Astrocyte of the cerebellum (primary cell): ENCODE measurements around the gene FGF18.
"Not testable (repeated sequence)": the region's sequence is repeated elsewhere in the genome, so short reads cannot be mapped to it uniquely, and the experiment has no call there.

Experiments
- DNase-seq: peaks from one replicate; pipeline ENCODE4 v3.0.0-alpha.2; 2011; ENCODE audit warnings: low read depth
- H3K4me3 ChIP-seq: 2 replicates; pipeline ENCODE4 v1.5.1; 2011; ENCODE audit warnings: mild to moderate bottlenecking, low read depth, low read length, moderate library complexity
- in situ Hi-C: cut with HindIII; loops from 2 replicates; pipeline ENCODE4 v1.10.0; 2017; ENCODE audit warnings: low sequenced_read_pairs
- TF ChIP-seq, protein P1 (sequence below): IDR thresholded peaks from 2 replicates; pipeline ENCODE4 v1.5.1; 2012; ENCODE audit warnings: low read length, low read depth, moderate library complexity, mild to moderate bottlenecking; ENCODE audit errors: missing control alignments

The FGF18 gene

DNA sequence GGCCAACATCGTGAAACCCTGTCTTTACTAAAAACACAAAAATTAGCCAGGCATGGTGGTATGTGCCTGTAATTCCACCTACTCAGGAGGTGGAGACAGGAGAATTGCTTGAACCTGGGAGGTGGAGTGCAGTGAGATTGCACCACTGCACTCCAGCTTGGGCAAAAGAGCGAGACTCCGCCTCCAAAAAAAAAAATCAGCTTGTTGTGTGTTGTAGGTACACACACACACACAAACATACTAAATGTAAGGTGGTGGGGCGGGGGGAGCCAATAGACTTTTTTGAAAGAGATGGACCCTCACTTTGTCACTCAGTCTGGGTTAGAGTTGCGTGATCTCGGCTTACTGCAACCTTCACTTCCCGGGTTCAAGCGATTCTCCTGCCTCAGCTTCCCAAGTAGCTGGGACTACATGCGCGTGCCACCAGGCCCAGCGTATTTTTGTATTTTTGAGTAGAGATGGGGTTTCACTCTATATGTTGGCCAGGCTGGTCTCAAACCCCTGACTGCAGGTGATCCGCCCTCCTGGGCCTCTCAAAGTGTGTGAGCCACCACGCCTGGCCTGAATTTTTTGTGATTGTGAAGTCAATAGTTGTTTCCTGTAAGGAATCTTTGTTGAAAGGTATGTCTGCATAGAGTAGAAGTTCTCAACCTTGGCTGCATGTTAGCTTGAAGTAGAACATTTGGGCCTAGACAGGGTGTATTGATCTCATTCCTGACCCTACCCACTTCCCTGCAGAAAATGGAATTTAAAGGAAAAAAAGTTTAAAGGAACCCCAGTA lies 18.1 kb upstream of the FGF18 start:
- TF ChIP-seq, protein P1, sequence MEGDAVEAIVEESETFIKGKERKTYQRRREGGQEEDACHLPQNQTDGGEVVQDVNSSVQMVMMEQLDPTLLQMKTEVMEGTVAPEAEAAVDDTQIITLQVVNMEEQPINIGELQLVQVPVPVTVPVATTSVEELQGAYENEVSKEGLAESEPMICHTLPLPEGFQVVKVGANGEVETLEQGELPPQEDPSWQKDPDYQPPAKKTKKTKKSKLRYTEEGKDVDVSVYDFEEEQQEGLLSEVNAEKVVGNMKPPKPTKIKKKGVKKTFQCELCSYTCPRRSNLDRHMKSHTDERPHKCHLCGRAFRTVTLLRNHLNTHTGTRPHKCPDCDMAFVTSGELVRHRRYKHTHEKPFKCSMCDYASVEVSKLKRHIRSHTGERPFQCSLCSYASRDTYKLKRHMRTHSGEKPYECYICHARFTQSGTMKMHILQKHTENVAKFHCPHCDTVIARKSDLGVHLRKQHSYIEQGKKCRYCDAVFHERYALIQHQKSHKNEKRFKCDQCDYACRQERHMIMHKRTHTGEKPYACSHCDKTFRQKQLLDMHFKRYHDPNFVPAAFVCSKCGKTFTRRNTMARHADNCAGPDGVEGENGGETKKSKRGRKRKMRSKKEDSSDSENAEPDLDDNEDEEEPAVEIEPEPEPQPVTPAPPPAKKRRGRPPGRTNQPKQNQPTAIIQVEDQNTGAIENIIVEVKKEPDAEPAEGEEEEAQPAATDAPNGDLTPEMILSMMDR = no peak
- H3K4me3 ChIP-seq = no peak overlapping the region
- in situ Hi-C loops = loop anchor here (25.0 kb wide), 1 partner anchor 461 kb away; no protein-coding TSS in a partner anchor
- no peak for DNase-seq

DNA sequence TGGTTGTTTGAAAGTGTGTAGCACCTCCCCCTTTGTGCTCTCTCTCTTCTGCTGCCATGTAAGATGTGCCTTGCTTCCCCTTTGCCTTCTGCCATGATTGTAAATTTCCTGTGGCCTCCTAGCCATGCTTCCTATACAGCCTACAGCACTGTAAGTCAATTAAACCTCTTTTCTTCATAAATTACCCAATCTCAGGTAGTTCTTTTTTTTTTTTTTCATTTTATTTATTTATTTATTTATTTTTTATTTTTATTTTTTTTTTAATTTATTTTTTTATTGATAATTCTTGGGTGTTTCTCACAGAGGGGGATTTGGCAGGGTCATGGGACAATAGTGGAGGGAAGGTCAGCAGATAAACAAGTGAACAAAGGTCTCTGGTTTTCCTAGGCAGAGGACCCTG lies 16.7 kb upstream of the FGF18 start:
- in situ Hi-C loops = loop anchor here (25.0 kb wide), 1 partner anchor 460 kb away; no protein-coding TSS in a partner anchor
- H3K4me3 ChIP-seq, DNase-seq: not testable (repeated sequence)

DNA sequence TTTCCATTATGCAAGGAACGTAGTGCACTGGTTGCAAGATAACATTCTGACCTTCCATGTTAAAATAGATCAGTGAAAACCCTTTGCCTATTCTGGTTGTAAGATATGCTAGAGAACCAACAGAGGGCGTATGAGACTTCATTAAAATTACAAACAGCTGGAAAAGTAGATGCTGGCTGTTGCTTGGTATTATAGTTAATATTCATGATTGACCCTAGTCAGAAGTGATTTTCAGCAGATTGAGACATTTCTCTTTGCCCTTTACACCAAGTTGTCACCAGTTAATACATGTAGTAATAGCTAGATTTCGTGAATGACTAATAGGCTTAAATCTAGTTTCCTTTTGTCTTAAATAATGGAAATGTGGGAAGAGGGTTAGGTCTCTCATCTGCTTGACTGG lies 13.8 kb upstream of the FGF18 start:
- in situ Hi-C loops = loop anchor here (25.0 kb wide), 1 partner anchor 457 kb away; no protein-coding TSS in a partner anchor
- TF ChIP-seq, protein P1 = peak; percentile 44
- DNase-seq = no peak
- H3K4me3 ChIP-seq = no peak overlapping the region

DNA sequence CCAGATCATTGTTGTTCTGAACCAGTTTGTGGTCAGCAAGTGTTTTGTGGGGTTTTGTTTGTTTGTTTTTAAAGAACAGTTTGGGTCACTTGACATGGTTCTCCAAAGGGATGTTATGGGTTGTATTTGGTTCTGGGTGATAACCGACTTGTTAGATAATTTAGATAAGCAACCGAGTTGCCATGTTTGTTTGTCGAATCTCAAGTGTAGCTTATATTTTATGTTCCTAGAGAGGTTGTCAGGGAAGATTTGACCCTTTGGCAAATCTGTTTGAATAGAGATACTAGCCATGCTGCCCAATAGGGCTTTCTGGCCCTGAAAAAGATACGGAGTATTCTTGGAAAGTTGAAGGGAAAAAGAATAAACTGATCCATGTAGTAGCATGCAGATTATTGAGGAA lies 12.2 kb upstream of the FGF18 start:
- TF ChIP-seq, protein P1 = no peak
- in situ Hi-C loops = loop anchor here (25.0 kb wide), 1 partner anchor 455 kb away; no protein-coding TSS in a partner anchor
- DNase-seq = no peak
- no peak overlapping the region for H3K4me3 ChIP-seq

DNA sequence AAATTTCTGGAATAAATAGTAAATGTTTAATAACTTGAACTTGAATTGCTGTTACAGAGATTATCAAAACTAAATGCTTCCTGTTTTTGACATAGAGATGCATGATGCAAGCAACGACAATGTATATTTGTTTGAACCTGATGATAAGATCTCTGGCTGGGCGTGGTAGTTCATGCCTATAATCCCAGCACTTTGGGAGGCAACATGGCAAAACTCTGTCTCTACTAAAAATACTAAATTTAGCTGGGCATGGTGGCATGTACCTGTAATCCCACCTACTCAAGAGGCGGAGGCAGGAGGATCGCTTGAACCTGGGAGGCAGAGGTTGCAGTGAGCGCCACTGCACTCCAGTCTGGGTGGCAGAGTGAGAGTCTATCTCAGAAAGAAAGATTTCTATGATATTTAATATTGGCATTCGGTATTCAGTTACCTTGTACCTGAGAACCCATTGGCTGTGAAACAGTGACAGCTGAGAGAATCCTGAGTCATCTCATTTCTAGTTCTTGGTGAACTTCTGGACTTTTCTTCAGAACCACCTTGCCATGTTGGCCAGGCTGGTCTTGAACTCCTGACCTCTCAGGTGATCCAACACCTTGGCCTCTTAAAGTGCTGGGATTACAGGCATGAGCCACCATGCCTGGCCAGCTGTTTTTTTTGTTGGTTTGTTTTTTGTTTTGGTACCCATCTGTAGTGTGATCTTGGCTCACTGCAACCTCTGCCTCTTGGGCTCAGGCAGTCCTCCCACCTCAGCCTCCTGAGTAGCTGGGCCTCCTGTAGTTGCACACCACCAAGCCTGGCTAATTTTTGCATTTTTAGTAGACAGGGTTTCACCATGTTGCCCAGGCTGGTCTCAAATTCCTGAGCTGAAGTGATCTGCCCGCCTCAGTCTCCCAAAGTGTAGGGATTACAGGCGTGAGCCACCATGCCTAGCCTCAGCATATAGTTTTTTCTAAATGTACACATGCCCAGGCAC lies 10.0 kb upstream of the FGF18 start:
- TF ChIP-seq, protein P1 = no peak
- in situ Hi-C loops = loop anchor here (25.0 kb wide), 1 partner anchor 453 kb away; no protein-coding TSS in a partner anchor
- no peak for DNase-seq
- H3K4me3 ChIP-seq = no peak overlapping the region

DNA sequence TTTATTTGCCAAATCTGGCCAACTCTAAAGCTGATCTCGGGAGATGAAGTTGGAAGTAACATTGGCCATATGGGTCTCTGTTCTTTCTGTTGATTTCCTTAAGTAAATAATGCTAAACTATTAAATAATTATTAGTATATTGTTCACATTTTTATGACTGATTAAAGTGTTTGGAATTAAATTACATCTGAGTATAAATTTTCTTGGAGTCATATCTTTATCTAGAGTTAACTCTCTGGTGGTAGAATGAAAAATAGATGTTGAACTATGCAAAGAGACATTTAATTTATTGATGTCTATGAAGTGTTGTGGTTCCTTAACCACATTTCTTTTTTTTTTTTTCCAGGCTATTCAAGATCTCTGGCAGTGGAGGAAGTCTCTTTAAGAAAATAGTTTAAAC lies 9.3 kb upstream of the FGF18 start:
- in situ Hi-C loops = loop anchor here (25.0 kb wide), 1 partner anchor 452 kb away; no protein-coding TSS in a partner anchor
- DNase-seq = no peak
- TF ChIP-seq, protein P1 = no peak
- H3K4me3 ChIP-seq = no peak overlapping the region
